ENCODE measurements around the gene SPC25. TPM values are rescaled to one million over a fixed set of nuclear protein-coding genes. Genes with fewer than 3 reads are reported as not detected.
A peak's percentile ranks its signal among the peaks of the same experiment; 100 is the strongest.

Gene SPC25
- total and polyA plus RNA-seq, 10 of the 15 experiments (the other 5 are each of a cell fraction or from before 2014, with no cell fraction given) = 18.7 to 61.5 (median 32.0) TPM

GRCh38 chr2:168854651-168855050, 35.6 kb downstream of the SPC25 start:
- ChIA-PET POLR2A (no interaction called here), RAD21 (ENCODE audit: unreplicated experiment) (no interaction called here), CTCF (no interaction called here)

More at GRCh38 chr2:168854651-168855050, 35.6 kb downstream of the SPC25 start:
- DNase-seq (ENCODE audit: low read depth, low spot score) = no peak
- H3K4me2 ChIP-seq (ENCODE audit: control insufficient read depth, insufficient read depth) = no peak overlapping the region
- SMC1A ChIA-PET (ENCODE audit: uncharacterized antibody, unreplicated experiment) = no interaction called here
- peak; percentile 27 for FAIRE-seq
- intact Hi-C loops (cut with micrococcal nuclease; ENCODE audit: unreplicated experiment) (no loop called here), in situ Hi-C loops (cut with MboI) (no loop called here)
- ATAC-seq = no peak
- no peak overlapping the region for H3K27ac ChIP-seq (ENCODE audit: control insufficient read depth, insufficient read depth)
- no peak for TF ChIP-seq PRDM15 (CRISPR knock-in tag; IDR thresholded peaks at IDR 0.05)
- no peak for TF ChIP-seq IRF4 (IDR thresholded peaks at IDR 0.05; ENCODE audit: low read depth, low read length)
- TF ChIP-seq EGR1 (IDR thresholded peaks at IDR 0.05; ENCODE audit: borderline replicate concordance in 1 of 2, low read depth in 2 of 2, low read length in 2 of 2) = no peak
- no peak for TF ChIP-seq TAF1 (IDR thresholded peaks at IDR 0.05; ENCODE audit: borderline replicate concordance, low read depth, low read length)
- no peak for TF ChIP-seq CREB1 (IDR thresholded peaks at IDR 0.05; ENCODE audit: low read depth)
- TF ChIP-seq PAX8 (IDR thresholded peaks at IDR 0.05) = no peak
- no peak for TF ChIP-seq IKZF2 (IDR thresholded peaks at IDR 0.05)
- no peak for TF ChIP-seq JUND (IDR thresholded peaks at IDR 0.05; ENCODE audit: low read depth, low read length)
- no peak for TF ChIP-seq RAD51 (IDR thresholded peaks at IDR 0.05)
- TF ChIP-seq POLR2AphosphoS5 (IDR thresholded peaks at IDR 0.05; ENCODE audit: low read length) = no peak
- no peak for TF ChIP-seq MYC (IDR thresholded peaks at IDR 0.05; ENCODE audit: insufficient read depth, insufficient read length, insufficient replicate concordance, low read length, severe bottlenecking)
- no peak for TF ChIP-seq MLLT1 (IDR thresholded peaks at IDR 0.05)
- TF ChIP-seq FOS (IDR thresholded peaks at IDR 0.05; ENCODE audit: borderline replicate concordance, extremely low read depth, insufficient read length) = no peak
- no peak for TF ChIP-seq SMAD1 (IDR thresholded peaks at IDR 0.05; ENCODE audit: low read depth, partially characterized antibody)
- no peak for TF ChIP-seq BCL11A (IDR thresholded peaks at IDR 0.05; ENCODE audit: low read depth, low read length)
- TF ChIP-seq NFYA (IDR thresholded peaks at IDR 0.05; ENCODE audit: borderline replicate concordance, low read depth, low read length) = no peak
- TF ChIP-seq YY1 (IDR thresholded peaks at IDR 0.05; ENCODE audit: low read depth, low read length) = no peak
- no peak for TF ChIP-seq SMAD5 (IDR thresholded peaks at IDR 0.05; ENCODE audit: low read depth)
- no peak for TF ChIP-seq USF2 (IDR thresholded peaks at IDR 0.05; ENCODE audit: borderline replicate concordance, low read depth, low read length)
- no peak for TF ChIP-seq SRF (IDR thresholded peaks at IDR 0.05; ENCODE audit: low read depth in 2 of 2, low read length in 2 of 2)
- H3K9me3 ChIP-seq (replicated peaks; ENCODE audit: control insufficient read depth, insufficient read depth, low read length) = no peaks in the 10 kb centered on the region
- H2AFZ ChIP-seq (ENCODE audit: control insufficient read depth, low read depth, low read length) = no peak overlapping the region
- no peak overlapping the region for H3K4me3 ChIP-seq
- no peaks in the 10 kb centered on the region for H4K20me1 ChIP-seq (ENCODE audit: control insufficient read depth, insufficient read depth)
- H3K79me2 ChIP-seq (ENCODE audit: control insufficient read depth, insufficient read depth, low read length) = no peaks in the 10 kb centered on the region
- BruUV-seq (replicated peaks) = no TSS peak
- no peaks in the 10 kb centered on the region; a peak in 1 of 4 replicates for H3K36me3 ChIP-seq (ENCODE audit: control insufficient read depth in 2 of 2, insufficient read depth in 2 of 2, low read length in 1 of 2)
- H3K4me1 ChIP-seq (ENCODE audit: control insufficient read depth, insufficient read depth, low read length) = no peaks in the 10 kb centered on the region
- H3K9ac ChIP-seq (ENCODE audit: control insufficient read depth, insufficient read depth, low read length) = no peak overlapping the region
- WGBS (ENCODE audit: insufficient coverage, insufficient replicate concordance, low lambda C conversion rate, missing lambda C conversion rate) = 99% methylated on average over 5 of the region's 5 CpGs
- no peaks in the 10 kb centered on the region for H3K27me3 ChIP-seq (replicated peaks in 1 of 2; ENCODE audit: control insufficient read depth in 2 of 2, insufficient read depth in 2 of 2, low read length in 1 of 2)
